GM18873 (cell line): ENCODE data around the gene FRMD5.
"Not testable (repeated sequence)": the region's sequence is repeated elsewhere in the genome, so short reads cannot be mapped to it uniquely, and the experiment has no call there.

Source experiments
- ATAC-seq: cut with Tn5 transposase; IDR thresholded peaks from one replicate; pipeline ENCODE4 v1.9.1; 2021; ENCODE audit warnings: mild to moderate bottlenecking, moderate library complexity, moderate number of reproducible peaks; ENCODE audit not compliant: unreplicated experiment, low FRiP score

FRMD5 gene

DNA sequence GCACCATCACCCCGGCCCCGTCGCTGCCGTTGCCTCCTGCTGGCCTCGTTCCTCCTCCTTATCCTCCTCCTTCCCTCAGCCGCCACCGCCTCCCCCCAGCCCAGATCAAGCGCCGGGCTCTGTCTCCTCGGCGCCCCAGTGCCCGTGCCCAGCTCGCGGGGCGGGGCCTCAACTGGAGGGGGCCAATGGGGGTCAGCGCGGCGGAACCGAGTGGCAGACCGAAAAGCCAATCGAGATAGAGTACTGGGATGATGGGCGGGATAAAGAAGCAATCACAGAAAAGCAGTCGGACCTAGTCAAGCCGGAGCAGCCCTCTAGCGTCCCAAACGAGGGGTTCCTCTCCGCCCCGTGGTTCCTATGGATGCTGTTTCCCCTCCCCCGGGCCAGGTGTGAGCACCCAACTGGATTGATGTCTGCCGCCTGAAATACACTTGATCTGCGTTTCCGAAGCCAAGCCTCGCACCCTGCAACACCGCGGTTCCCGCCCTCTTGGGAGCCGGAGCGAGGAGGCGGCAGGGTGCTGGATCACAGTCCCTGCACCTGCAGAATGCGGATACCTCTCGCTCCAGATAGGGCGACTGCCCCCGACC is at the start of gene FRMD5:
FRMD5 (minus strand) TSS at position 121 of the 590 bp plus-strand sequence.
- peak; percentile 93 for ATAC-seq

DNA sequence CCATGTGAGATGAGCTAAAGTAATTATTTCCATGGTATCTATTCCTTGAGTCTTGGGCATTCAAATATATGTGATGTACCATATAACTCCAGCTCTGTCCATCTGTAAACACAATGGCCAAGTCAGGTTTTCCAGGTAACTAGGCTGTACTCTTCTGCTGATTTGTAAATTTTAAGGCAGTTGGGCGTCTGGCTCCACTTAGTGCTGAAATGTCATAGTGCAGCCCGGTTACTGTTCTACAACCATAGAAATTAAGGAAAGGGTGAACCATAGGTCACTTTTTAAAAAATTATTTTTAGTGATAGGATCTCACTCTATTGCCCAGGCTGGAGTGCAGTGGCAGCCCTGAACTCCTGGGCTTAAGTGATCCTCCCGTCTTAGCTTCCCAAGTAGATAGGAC is 48.8 kb upstream of the FRMD5 start:
- no peak for ATAC-seq

DNA sequence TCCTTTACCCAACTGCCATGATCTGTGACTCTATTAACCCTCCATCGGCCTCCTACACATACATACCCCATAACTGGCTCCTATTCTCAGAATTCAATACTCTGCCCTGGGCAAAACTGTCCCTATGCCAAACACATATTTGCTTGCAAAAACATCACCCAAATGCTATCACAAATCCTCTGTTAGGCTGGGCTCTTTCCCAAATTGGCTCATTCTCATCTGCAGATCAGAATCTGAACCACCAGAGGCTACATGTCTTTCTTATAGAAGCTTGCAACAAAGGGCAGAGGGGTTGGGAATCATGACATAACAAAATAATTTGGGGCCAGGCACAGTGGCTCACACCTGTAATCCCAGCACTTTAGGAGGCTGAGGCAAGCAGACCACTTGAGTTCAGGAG is 48.1 kb upstream of the FRMD5 start:
- ATAC-seq = no peak

DNA sequence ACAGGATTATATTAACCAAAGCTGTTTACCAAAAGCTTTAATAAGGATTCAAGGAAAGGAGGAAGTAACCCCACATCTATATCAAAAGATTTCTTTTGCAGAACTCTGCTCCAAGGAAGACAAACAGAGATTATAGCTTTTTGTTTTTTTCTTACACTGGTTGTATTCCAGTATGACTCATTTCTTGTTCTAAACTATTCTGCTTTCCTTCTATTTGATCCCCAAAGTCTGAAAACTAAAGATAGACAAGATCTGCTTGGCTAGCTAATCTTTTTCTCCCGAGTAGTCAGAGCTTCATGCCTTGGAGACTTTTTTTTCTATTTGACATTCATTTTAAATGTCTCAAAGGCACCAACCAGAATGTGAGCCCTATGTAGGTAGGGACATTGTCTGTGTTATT is 36.8 kb upstream of the FRMD5 start:
- ATAC-seq = no peak

DNA sequence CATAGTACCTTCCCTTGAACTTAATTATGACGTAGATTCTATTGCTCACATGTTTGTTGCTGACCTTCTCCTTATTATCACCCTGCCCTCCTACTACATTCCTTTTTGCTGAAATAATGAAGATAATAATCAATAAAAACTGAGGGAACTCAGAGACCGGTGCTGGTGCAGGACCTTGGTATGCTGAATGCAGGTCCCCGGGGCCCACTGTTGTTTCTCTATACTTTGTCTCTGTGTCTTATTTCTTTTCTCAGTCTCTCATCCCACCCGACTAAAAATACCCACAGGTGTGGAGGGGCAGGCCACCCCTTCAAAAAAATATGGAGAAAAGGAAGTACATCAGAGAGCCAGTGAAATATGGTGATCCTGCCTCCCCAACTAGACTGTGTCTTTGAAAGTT is 34.2 kb upstream of the FRMD5 start:
- not testable (repeated sequence) for ATAC-seq

DNA sequence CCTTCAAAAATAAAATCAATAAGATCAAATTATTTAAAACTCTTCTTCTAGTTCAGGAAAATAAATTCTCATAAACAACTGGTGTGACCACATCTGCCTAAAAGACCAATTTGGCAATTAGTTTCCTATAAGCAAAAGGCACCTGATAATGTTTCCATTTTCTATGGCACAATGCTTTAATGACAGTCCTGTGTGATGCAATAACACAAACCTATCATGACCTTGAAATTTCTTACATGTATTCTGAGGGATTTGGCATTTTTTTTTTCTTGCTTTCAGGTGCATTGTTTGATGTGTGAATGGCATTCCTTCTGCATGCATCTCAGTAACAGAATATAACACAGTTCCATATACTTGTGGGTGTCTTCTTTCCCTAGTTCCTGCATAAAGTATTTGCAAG is 32.5 kb upstream of the FRMD5 start:
- ATAC-seq = no peak

DNA sequence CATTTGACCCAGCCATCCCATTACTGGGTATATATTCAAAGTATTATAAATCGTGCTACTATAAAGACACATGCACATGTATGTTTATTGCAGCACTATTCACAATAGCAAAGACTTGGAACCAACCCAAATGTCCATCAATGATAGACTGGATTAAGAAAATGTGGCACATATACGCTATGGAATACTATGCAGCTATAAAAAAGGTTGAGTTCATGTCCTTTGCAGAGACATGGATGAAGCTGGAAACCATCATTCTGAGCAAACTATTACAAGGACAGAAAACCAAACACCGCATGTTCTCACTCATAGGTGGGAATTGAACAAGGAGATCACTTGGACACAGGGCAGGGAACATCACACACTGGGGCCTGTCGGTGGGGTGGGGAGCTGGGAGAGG is 31.9 kb upstream of the FRMD5 start:
- ATAC-seq = not testable (repeated sequence)

DNA sequence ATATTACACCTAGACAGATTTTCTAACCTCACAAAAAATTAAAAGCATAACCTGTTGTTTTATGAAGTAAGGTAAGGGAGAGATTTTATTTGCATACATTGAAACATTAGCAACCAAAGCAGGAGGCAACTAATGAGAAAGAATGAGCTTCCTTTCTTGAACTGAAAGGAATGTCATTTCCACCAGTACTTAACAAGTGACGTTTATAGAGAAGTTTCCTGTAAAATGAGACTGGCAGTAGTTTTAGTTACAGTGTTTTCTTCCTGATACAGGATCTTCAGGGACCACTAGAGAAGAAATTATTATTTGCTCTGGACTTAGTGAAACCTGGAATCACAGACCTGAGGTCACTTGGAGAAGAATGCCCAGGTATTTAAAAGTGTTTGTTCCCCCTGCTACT is 27.4 kb upstream of the FRMD5 start:
- no peak for ATAC-seq

DNA sequence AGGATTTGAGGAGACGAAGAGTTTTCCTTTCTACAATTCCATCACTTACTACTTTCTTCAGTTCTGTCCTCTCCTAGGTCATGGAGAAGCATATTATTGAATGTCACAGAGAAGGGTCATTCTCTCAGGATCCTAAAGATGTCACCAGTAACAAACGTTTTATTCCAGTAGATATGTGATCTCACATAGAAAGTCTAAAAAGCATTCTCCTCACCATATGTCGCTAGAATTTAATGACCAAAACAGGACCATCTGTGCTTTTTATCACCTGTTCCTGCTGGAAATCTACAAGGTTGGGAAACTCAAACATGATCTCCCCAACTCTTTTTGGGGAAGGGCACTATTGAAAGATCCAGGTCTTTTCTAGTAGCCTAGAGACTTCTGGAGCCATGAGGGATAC is 24.0 kb upstream of the FRMD5 start:
- ATAC-seq = no peak

DNA sequence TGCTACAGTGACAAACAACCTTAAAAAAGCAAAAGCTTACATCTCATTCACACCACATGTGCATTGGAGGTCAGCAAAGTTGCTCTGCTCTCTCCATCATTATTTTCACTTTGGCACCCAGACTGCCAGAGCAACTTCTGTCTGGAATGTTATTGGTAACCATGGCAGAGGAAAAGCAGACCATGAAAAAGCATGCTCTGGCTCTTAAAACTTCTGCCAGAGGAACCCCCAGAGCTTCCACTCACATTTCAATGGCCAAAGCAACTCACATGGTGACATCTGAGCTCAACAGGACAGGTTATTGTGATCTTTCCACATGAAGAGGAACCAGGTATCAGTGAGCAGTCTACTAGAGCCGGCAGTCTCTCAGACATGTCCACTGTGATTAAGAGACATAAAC is 21.9 kb upstream of the FRMD5 start:
- ATAC-seq = no peak

DNA sequence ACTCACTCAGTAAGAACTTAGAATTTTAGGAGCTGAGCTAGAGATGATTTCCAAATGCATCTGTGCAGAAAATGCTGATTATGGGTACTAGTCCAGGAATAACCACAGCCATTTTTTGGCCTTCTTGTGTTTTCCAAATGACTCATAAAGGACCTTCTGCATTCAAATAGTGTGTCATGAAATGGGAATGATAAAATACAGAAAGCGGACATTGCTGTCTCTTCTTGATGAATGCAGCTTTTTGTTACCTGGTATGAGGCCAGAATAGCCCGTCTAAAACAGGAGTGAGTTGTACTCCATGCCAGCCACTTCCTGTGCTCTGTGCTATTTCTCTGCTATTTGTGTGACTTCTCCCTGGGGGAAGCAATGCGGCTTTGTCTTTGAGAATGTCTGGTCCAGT is 20.5 kb upstream of the FRMD5 start:
- ATAC-seq = no peak

DNA sequence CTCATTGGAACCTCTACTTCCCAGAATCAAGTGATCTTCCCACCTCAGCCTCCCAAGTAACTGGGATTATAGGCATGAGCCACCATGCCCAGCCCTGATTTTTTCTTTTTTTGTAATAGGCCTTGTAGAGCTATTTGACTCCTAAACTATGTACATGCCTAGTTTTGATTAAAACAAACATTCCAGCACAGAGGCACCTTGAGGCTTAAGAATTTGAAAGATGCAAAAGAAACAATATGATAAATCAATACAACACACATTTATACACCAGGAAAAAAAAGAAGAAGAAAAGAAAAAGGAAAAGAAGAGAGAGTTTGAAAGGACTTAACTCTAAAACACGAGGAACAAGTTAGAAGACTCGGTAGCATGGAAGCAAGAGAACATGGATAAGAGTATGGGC is 13.9 kb upstream of the FRMD5 start:
- no peak for ATAC-seq

DNA sequence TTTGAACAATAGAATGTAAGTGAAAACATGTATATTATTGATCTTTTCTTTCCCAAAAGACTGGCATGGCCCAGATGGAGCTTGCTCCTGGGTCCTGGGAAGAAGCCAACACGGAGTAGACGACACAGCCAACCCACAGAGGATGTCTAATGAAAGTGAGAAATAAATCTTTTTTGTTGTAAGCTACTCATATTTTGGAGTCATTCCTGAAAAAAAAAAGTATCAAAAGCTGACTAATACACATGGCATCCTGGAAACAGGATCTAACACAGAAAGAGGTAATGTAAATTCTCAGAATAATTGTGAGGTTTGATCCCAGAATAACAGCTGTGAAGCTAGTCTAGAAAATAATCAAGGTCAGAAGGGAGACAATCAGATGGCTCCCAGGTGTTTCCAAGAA is 12.6 kb upstream of the FRMD5 start:
- ATAC-seq = no peak

DNA sequence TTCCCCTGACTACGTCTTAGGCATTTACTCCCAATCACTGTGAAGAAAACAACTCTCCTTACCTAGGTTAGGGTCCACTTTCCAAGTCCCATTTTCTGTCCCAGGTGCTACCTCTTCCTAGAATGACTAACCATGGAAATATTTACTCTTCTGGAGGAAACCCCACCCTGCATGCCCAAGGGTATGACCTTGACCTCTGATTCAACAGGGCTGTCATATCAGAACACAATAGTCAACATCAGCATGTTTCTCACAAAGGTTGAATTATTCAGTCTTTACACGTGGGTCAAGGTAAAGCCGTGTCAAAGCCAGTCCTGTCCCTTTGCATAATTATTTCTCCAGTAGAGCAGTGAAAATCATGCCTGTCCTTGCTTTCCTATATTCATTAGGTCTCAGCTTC is 4.3 kb upstream of the FRMD5 start:
- no peak for ATAC-seq

DNA sequence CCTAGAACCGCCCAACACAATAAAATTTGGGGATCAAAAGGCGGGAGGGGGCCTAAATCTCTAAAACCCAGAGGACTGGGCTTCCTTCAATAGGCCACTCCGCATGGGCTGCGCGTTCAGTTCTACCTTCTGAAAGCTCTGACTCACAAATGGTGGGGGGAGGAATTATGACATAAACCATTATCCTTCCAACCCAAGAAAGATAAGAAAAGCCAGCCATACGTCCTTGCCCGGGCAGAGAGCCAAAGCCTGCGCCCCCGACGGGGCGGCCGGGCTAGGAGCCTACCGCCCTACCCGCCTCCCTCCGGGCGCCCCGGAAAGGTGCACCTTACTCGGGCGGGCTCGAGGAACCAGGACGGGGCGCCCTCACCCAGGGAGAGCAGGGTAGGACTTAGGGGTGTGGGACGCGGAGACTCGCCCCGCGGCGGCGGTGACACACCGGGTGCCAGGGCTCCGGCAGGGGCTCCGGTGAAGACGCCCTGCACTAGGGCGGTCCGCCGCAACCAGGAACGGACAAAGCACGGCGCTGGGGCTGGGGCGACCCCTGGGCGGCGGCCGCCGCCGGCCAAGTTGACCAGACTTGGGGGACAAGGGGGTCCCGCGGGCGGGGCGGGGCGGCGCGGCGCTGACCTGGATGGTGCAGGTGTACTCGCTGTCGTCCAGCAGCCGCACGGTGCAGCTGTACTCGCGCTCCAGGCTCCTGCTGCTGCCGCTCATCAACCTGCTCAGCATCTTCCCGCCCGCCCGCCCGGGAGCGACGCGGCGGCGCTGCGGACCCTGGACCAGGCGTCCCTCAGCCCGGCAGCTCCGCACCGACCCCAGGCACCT is 534 bp downstream of the FRMD5 start:
- ATAC-seq = no peak

DNA sequence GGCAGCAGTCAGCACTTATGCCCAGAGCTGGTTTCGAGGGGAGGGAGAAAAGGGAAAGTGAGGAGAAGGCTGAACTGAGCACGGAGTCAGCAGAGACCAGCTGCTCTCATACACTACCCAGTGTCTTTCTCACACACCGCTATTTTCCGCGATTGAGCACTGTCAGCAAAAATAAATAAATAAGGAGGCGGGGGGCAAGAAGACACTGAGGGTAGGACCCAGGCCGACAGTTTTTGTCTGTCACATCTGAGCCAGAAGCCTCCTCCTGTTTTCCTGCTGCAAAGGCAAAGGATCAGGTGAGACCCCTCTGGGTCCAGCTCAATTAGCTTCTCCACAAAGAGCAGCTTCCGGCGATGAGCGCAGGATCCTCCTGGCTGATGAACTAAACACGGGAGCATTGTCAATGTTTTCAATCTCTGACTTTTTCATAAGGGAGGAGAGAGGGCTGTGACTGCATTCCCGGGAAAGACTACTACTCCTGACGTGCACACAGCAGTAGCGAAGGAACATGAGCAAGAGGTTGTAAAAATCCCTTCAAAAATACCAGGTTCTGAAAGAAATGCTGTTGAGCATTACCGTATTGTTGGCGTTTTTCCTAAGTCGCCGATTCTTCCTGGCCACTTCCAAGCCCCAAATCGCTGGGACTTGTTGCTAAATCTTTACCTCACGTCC is 1.3 kb downstream of the FRMD5 start:
- no peak for ATAC-seq

DNA sequence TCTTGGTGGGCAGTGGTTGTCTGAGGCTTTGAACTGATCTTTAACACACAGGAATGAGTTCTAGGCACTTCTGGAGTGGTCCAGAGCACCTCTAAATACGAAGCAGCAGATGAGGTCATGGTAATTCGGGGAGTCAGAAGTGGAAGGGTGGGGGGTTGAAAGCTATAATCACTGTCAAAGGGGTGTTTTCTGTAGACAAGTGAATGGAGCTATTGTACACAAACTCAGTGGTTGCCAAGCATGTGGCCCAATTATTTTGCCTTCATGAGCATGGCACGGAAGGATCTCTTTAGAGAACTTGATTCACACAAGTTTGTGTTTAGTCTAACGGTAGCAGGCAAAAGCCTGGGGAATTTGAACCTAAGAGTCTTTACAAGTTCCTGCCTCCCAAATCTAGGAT is 6.3 kb downstream of the FRMD5 start:
- no peak for ATAC-seq

DNA sequence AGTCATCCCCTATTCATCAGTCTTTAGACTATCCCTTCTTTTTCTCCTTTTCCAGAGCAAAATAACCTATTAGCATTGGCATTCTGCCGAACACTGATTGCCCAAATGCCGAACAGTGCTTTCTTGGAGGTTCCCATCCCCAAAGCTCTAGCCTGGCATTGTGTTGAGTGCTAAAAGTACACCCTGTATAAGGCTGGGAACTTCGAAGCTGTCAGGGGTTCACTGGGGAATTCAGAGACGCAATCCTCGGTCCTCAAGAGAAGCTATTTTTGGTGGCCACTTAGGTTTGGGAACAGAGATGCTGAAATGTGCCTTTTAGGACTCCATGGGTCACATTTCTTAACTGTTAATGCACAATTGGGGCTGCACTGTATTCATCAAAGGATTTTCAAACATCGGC is 8.4 kb downstream of the FRMD5 start:
- ATAC-seq = no peak

DNA sequence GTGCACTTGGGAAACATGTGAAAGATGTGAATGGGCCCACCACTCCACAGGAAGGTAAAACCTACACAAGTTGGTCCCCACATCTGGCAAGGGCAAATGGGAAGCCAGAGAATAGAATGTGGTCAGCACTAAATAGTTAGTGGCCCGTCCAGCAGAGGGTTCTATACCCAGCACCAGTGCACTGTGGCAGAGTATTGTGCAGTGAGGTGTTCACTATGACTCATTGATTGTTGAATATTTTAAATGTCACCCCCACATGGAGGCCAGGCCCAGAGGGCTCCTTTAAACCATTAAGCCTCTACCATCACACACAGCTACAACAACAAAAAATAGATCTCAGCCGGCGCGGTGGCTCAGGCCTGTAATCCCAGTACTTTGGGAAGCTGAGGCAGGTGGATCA is 11.7 kb downstream of the FRMD5 start:
- no peak for ATAC-seq

DNA sequence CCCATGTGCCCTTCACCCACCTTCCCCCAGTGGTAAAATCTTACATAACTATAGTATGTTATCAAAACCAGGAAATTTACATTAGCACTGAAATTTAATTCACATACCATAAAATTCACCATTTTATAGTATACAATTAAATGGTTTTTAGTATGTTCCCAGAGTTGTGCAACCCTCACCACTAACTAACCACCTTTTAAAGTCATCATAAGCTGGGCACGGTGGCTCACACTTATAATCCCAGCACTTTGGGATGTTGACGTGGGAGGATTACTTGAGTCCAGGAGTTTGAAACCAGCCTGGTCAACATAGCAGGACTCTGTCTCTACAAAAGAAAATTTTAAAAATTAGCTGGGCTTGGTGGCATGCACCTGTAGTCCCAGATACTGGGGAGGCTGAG is 13.7 kb downstream of the FRMD5 start:
- ATAC-seq = no peak

DNA sequence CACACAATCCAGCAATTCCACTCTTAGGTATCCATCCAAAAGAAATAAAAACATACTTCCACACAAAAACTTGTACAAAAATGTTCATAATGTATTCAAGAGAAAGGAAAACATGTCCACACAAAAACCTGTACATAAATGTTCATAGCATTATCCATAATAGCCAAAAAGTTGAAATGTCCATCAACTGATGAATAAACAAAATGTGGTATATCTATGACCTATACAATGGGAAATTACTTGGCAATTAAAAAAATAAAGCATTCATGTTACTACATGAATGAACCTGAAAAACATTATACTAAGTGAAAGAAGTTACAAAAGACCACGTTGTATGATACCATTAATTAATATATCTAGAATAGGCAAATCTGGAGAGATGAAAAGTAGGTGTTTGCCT is 17.9 kb downstream of the FRMD5 start:
- ATAC-seq = no peak

DNA sequence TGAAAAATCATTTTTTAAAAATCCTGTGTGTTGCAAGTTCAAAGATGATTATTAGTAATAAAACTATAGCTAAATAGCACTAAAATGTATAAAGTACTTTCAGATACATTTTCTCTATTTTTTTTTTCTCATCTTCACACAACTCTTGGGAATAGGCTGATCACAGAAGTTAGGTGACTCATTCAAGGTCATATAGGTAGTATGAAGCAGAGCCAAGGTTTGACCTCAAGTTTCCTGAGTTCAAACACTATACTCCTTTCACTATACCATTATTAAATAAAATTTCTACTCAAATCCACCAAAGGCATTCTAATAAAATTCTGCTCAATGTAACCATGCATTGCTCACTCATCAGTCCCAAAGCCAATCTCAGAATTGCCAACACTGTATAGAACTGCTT is 21.3 kb downstream of the FRMD5 start:
- ATAC-seq = no peak
